Stimulated activated CD4-positive, alpha-beta T cell treated with anti-CD3 and anti-CD28 coated beads, Interleukin-12 subunit alpha, Interleukin-12 subunit beta, amount 100 ng/mL, for 48 hours (primary cell): ENCODE data around the gene MT1E.
"Not testable (repeated sequence)": the region's sequence is repeated elsewhere in the genome, so short reads cannot be mapped to it uniquely, and the experiment has no call there.

Experiments
- DNase-seq, 3 donors: peaks; one replicate each; pipeline ENCODE4 v3.0.0-alpha.2; 2020; ENCODE audit warnings: low read depth in 2 of 3, low spot score in 1 of 3

The MT1E gene

GRCh38 chr16:56669840-56670619 lies 44.4 kb downstream of the MT1E start:
- no peak for DNase-seq

GRCh38 chr16:56670620-56670934 lies 45.0 kb downstream of the MT1E start:
- DNase-seq: no peak

GRCh38 chr16:56671691-56672090 lies 46.1 kb downstream of the MT1E start:
- DNase-seq: not testable (repeated sequence)

- not testable (repeated sequence) for DNase-seq
Observed at GRCh38 chr16:56672171-56672570, 46.6 kb downstream of the MT1E start.

- no peak for DNase-seq
Observed at GRCh38 chr16:56672761-56673536, 47.4 kb downstream of the MT1E start.

- no peak for DNase-seq
Observed at GRCh38 chr16:56673921-56674320, 48.3 kb downstream of the MT1E start.

- DNase-seq: not testable (repeated sequence)
Observed at GRCh38 chr16:56674570-56674969, 49.0 kb downstream of the MT1E start.

GRCh38 chr16:56675685-56676210 lies 50.2 kb downstream of the MT1E start:
- DNase-seq: no peak
